ENCODE data around the gene DCP1B.

The DCP1B gene

DNA sequence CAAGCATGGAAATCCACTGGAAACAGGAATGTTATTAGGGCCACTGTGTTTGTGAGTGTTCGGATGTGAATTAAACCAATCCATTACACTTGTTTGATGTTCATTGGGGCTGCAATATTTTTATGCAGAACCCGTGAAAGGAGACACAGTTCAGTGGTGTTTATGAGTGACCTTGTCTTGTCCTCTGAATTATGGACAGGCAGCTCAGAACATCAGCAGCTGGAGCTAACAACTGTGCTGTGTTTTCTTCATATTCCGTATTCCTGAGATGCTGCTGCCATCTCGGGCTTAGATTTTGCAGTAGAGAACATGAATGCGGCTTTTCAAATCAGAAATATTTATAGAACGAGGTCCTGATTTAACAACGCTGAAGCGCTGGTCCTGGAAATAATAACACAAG lies 28.2 kb upstream of the DCP1B start:
- DNase-seq = no peak
- Mint-ChIP-seq H3K4me1 (peaks cover 7 to 17% of the 10 kb centered on the region in 2 donors), H3K9me3 (no peaks in the 10 kb centered on the region), H3K27ac (no peak overlapping the region), H3K36me3 (no peaks in the 10 kb centered on the region), H3K4me3 (no peak overlapping the region), H3K27me3 (peaks cover 54 to 75% of the 10 kb centered on the region in 2 donors)
- ATAC-seq (replicated peaks) = no peak

DNA sequence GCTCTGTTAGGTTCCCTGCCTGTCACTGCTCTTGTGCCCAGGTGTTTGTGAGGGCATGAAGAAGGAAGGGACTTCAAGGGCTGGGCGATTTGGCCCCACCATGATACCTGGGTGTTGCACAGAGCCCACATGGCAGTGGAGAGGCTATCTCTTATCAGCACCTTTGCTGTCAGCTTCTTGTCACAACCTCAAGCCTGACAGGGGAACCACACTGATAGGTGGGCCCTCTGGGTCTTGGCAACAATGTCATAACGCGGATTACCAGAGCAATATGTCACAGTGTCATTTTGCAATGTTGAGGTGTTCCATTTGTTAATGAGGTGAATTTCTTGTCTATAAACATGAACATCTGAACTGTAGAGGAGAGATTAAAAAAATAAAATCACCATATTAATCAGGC lies 25.6 kb upstream of the DCP1B start:
- DNase-seq (no peak), ATAC-seq (replicated peaks) (no peak)
- Mint-ChIP-seq H3K9me3 (no peaks in the 10 kb centered on the region), H3K27me3 (peaks cover 35 to 55% of the 10 kb centered on the region in 2 donors), H3K27ac (no peak overlapping the region), H3K4me1 (peaks cover 0 to 5% of the 10 kb centered on the region in 2 donors), H3K4me3 (no peak overlapping the region), H3K36me3 (no peaks in the 10 kb centered on the region)

DNA sequence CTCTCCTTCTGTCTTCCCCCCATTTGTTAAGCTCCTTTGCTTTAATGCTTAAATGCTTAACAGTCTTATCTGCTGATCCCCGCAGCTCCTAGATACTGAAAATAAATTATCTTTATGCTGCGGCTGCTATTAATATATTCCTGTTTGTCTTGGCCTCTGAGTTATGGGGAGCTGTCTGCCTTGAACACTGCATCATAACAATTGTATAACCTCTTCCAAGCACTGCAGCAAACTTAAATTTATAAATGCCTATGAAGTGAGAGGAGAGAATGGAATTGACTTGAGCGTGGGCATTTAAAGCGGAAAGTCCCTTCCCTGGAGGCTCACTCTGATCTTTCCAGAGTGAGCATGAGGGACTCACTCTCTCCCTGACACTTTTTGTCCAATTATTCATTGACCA lies 23.1 kb upstream of the DCP1B start:
- no peak for ATAC-seq (replicated peaks)
- DNase-seq = no peak
- Mint-ChIP-seq H3K4me1 (no peaks in the 10 kb centered on the region), H3K4me3 (no peak overlapping the region), H3K27me3 (peaks cover 27 to 43% of the 10 kb centered on the region in 2 donors), H3K36me3 (no peaks in the 10 kb centered on the region), H3K9me3 (peaks cover 2 to 3% of the 10 kb centered on the region in 2 donors), H3K27ac (no peak overlapping the region)

DNA sequence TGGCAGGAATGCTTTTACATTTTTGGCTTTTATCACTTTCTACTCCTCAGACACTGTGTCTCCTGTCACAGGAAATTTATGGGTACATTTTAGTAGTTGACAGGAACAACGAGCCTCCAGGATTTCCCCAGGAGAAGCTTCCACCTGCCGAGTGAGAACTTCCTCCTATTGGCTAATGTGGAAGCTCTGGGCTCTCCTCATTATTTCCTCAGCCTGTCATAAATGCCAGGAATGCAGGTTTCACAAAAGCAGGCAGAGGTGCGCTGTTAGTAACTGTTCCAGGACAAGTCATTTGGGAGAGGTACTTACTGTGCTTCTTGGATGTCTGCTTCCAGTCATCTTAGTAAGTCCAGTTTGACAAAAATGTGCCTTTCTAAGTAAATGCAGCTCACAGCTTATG lies 19.1 kb upstream of the DCP1B start:
- Mint-ChIP-seq H3K9me3 (peaks cover 2 to 3% of the 10 kb centered on the region in 2 donors), H3K36me3 (no peaks in the 10 kb centered on the region), H3K4me3 (no peak overlapping the region), H3K4me1 (no peaks in the 10 kb centered on the region), H3K27me3 (peaks cover 24 to 30% of the 10 kb centered on the region in 2 donors), H3K27ac (no peak overlapping the region)
- DNase-seq = no peak
- ATAC-seq (replicated peaks) = no peak

DNA sequence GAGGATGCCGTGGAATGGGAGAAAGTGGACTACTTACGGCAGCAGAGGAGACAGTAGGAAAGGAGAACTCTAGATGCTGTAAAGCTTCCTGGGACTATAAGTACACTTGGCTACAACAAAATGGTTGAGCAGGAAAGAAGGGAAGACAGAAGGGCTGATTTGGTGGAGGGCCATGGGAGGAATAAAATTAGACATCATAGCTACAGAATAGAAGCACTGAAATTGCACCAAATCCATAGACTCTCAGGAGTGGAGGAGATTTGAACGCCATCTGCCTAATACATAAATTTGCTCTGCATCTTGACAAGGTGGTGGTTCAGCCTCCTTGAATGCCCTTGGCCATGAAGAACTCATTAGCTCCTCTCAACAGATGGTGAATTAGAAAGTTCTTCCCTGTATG lies 16.3 kb upstream of the DCP1B start:
- Mint-ChIP-seq H3K27ac (no peak overlapping the region), H3K4me1 (no peaks in the 10 kb centered on the region), H3K4me3 (no peak overlapping the region), H3K9me3 (peaks cover 2 to 3% of the 10 kb centered on the region in 2 donors), H3K27me3 (peaks cover 30 to 38% of the 10 kb centered on the region in 2 donors), H3K36me3 (no peaks in the 10 kb centered on the region)
- ATAC-seq (replicated peaks) = no peak
- no peak for DNase-seq

DNA sequence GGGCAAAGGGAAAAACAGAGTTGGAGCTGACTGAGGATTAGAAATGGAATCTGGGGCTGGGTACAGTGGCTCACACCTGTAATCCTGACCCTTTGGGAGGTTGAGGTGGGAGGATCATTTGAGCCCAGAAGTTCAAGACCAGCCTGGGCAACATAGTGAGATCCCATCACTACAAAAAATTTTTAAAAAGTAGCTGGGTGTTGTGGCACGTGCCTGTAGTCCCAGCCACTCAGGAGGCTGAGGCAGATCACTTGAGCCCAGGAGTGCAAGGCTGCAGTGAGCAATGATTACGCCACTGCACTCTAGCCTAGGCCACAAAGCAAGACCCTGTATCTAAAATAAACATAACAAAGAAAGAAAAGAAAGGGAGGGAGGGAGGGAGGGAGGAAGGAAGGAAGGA lies 14.9 kb upstream of the DCP1B start:
- Mint-ChIP-seq H3K27ac (no peak overlapping the region), H3K4me1 (no peaks in the 10 kb centered on the region), H3K27me3 (peaks cover 22 to 28% of the 10 kb centered on the region in 2 donors), H3K36me3 (no peaks in the 10 kb centered on the region), H3K4me3 (no peak overlapping the region), H3K9me3 (no peaks in the 10 kb centered on the region)
- ATAC-seq (replicated peaks) = no peak
- no peak for DNase-seq

DNA sequence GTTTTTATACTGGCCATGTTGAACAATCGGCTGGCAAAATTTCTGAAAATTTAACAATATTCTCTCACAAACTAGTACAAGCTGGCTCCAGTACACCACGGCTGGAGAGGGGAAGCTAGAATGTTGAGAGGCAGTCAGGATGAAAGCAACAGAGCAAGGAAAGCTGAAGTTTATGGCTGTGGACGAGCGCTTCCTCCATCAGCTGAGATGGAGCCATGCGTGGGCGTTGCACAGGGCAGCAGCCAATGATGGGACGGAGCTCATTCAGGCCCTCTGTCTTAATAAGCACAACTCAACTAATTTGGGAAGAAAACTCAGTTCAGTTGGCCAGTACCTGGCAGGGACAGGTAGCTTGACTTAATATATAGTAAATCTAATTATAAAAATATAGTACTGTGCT lies 14.1 kb upstream of the DCP1B start:
- no peaks in the 10 kb centered on the region for H3K9me3 Mint-ChIP-seq

DNA sequence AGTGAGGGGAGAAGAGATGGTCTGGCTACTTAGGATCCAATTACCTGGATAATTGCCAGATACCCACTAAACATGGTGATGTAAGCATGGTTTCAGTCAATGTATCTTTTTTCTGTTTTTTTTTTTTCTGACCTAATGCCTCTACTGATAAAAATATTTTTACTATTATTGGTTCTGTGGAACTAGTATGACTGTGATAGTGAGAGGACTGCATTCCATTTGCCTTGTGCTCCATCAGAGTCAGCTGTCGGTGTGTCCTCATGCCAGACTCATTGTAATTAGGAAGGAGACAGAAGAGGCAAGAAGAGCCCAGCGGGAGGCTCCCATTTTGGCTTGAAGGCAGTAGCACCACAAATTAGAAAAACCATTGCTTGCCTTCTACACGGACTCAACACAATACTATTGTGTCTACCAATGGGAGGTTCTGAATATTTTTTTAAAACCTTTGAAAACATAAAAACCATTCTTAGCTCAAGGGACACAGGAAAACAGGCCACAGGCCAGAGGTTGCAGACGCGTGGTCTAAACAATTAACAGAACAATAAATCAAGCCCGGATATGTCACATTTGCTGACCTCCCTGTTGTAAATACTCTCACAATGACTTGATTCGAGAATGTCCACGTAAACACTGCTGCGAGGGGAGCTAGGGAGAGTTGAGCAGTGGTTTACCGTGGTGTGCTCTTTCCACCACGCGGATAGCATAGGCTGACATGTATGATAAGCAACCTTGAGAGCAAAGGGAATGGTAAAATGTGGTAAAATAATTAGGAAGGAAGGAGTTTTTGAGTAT lies 13.5 kb upstream of the DCP1B start:
- Mint-ChIP-seq H3K36me3 (no peaks in the 10 kb centered on the region), H3K9me3 (no peaks in the 10 kb centered on the region), H3K27ac (no peak overlapping the region), H3K4me3 (no peak overlapping the region), H3K4me1 (no peaks in the 10 kb centered on the region), H3K27me3 (peaks cover 21 to 28% of the 10 kb centered on the region in 2 donors)
- DNase-seq = no peak
- no peak for ATAC-seq (replicated peaks)

More for the DNA sequence above, 14.1 kb upstream of the DCP1B start:
- DNase-seq (no peak), ATAC-seq (replicated peaks) (no peak)
- Mint-ChIP-seq H3K27me3 (peaks cover 21 to 28% of the 10 kb centered on the region in 2 donors), H3K36me3 (no peaks in the 10 kb centered on the region), H3K4me3 (no peak overlapping the region), H3K27ac (no peak overlapping the region), H3K4me1 (no peaks in the 10 kb centered on the region)

DNA sequence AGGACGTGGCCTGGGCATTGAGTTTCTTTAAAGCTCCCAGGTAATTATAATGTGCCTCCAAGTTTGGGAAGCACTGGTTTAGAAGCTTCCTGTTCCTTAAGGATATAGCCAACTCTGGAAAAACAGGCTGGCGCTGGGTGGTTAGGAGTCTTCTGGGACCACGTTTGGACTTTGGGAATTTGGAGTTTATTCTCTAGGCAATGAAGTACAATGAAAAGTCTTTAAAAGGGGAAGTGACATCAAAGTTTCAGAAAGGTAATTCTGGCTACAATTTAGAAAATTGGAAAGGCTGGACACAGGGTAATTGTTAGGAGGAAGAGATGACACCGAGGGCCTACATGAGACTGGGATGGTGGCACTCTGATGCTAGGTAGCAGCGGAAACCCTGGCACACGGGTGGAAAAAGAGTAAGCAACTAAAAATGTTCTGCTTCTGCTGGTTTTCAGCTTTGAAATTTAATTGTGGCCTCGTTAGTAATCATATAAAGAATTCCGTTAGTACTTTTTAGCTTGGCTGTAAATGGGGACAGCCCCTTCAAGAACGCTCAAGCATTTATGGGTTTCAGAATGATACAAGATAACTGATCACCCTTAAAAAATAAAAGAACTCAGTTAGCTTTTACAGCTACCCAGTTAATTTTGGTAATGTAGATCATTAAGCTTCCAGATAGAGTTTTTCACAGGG lies 12.7 kb upstream of the DCP1B start:
- DNase-seq (no peak), ATAC-seq (replicated peaks) (peak in 1 of 2 donors; percentile 45)
- Mint-ChIP-seq H3K4me3 (no peak overlapping the region), H3K4me1 (no peaks in the 10 kb centered on the region), H3K36me3 (no peaks in the 10 kb centered on the region), H3K9me3 (no peaks in the 10 kb centered on the region), H3K27me3 (peaks cover 21 to 28% of the 10 kb centered on the region in 2 donors), H3K27ac (peak overlapping the region; percentile 17)

DNA sequence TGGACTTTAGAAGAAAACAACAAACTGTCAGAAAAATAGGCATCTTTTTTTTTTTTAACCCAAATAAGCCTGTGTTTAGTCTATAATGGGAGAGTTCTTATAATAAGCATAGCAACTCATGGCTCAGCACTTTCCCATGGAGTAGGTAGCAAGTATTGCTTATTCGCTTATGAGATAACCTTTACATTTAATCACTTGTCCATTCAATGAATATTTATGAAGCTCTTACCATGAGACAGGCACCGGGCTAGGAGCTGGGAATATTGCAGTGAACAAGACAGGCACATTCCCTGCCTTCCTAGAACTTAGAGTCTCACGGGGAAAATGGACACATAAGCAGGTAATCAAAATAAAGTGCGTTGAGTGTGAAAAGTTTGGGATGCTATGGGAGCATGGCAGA lies 10.0 kb upstream of the DCP1B start:
- Mint-ChIP-seq H3K9me3 (no peaks in the 10 kb centered on the region), H3K27me3 (peaks cover 12 to 21% of the 10 kb centered on the region in 2 donors), H3K4me3 (no peak overlapping the region), H3K4me1 (peaks cover 0 to 2% of the 10 kb centered on the region in 2 donors), H3K36me3 (no peaks in the 10 kb centered on the region), H3K27ac (no peak overlapping the region)
- ATAC-seq (replicated peaks) (no peak), DNase-seq (no peak)

DNA sequence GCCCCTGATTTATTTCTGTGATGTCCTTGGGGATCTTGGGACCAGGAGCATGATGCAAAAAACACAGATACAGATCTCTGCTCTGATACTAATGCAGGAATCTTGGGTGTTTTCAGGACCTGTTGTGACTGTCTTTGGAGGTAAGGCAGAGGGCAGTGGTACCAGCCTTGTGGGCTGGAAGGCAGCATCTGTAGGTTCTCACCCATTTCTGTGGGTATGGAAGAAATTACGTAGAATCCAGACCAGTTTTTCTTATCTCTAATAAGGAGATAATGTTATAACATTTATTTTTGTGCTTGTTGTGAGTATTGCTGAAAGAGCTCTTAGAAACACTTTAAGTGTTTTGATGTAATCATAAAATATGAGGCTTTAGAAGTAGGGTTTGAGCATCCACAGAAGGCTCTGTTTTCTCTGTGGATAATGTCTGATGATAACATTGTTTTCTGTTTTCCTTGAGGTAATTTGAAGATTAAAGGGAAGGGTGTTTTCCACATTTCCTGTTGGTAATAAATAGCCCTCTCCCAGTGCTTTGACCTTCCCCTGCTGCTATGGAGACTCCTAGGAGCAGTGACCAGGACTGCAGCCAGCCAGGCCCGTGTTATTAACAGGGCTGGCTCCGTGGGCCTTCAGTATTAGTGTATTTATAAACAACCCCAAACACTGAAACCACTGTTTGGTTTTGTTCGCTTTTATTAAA lies 9.4 kb upstream of the DCP1B start:
- peaks cover 7 to 16% of the 10 kb centered on the region in 2 donors for H3K27me3 Mint-ChIP-seq
- H3K4me1 Mint-ChIP-seq = peaks cover 0 to 2% of the 10 kb centered on the region in 2 donors
- ATAC-seq (replicated peaks) (no peak), DNase-seq (no peak)
- no peaks in the 10 kb centered on the region for H3K9me3 Mint-ChIP-seq
- no peak overlapping the region for H3K4me3 Mint-ChIP-seq
- H3K27ac Mint-ChIP-seq = no peak overlapping the region
- no peaks in the 10 kb centered on the region for H3K36me3 Mint-ChIP-seq

DNA sequence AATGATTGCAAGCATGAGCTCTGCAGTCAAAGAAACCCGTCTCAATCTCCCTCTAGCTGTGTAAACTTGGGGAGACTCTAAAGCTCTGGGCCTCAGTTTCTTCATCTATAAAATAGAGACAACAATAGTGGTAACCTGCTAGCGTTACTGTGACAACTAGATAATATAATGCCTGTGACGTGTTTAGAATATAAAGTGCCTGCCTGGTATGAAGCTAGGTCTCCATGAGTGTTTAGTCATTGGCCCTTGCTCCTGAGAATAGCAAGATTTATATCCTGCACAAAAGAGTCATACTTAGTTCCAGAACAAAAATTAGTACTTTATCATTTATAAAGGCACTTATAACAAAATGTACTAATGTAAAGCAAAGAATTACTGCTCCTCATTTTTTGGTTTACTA lies 8.8 kb upstream of the DCP1B start:
- Mint-ChIP-seq H3K27ac (no peak overlapping the region), H3K36me3 (no peaks in the 10 kb centered on the region), H3K27me3 (peaks cover 3 to 12% of the 10 kb centered on the region in 2 donors), H3K4me3 (no peak overlapping the region), H3K4me1 (peaks cover 0 to 2% of the 10 kb centered on the region in 2 donors), H3K9me3 (no peaks in the 10 kb centered on the region)
- ATAC-seq (replicated peaks) (no peak), DNase-seq (no peak)

DNA sequence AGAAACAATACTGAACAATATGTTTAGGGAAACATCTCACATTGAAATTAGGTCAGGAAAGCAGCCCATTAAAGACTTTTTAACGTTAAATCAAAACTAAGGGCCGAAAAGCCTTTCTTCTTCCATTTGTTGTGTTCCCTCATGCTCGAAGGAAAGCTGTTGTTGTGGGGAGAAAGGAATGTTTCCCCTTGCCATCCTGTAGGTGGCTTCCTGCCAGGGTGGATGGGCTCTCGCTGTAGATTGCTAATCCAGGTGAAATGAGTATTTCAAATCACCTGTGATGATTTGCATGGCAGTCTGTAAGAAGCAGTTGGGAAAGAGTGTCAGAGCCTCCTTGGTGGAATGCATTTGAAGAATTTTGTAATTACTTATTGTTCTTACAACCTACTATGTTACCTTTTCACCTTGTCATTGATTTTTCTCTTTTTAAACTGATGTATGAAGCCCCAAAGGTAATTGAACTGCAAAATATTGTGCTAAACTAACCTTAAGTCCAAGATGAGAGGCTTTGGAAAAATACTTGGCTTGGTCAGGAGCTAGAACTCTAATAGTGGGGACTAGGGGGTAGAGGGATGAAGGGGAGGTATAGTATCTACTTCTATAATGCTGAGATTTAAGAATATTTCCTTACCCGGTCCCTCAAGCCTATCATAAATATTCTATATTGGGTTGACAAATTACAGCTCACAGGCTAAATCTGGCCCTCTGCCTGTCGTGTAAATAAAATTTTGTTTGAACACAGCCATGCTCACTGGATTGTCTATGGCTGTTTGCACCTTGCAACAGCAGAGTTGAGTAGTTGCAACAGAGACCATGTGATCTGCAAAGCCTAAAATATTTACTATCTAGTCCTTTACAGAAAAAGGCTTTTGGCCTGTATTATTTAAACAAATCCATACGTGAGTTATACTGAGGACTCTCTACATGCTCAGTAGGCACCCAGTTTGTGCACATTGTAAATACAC lies 7.7 kb upstream of the DCP1B start:
- no peak for ATAC-seq (replicated peaks)
- Mint-ChIP-seq H3K9me3 (no peaks in the 10 kb centered on the region), H3K4me3 (no peak overlapping the region), H3K27ac (no peak overlapping the region), H3K4me1 (peaks cover 0 to 2% of the 10 kb centered on the region in 2 donors), H3K36me3 (no peaks in the 10 kb centered on the region), H3K27me3 (peaks cover 0 to 6% of the 10 kb centered on the region in 2 donors)
- no peak for DNase-seq

DNA sequence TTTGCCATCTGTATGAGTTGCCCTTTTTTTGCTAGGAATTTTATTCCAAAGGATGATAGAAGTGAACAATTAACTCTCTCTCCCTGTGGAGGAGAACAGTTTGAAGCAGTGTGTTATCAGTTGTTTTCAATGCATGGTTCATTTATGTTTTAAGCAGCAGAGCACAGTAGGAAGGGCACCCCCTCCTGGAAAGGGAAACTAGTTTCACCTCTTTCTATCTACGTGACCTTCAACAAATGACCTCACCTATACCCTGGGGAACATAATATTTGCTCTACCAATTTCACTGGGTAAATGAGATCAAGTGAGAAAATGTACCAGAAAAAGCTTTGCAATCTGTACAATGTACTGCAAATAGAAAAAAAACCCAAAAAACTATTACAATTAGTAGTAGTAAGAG lies 5.4 kb upstream of the DCP1B start:
- no peak overlapping the region for H3K27ac Mint-ChIP-seq
- H3K4me1 Mint-ChIP-seq = peaks cover 2% of the 10 kb centered on the region in 2 donors
- DNase-seq (no peak), ATAC-seq (replicated peaks) (peak; percentile 71 to 79)
- H3K4me3 Mint-ChIP-seq = no peak overlapping the region
- H3K27me3 Mint-ChIP-seq = peaks cover 0 to 6% of the 10 kb centered on the region in 2 donors
- H3K9me3 Mint-ChIP-seq = no peaks in the 10 kb centered on the region
- no peaks in the 10 kb centered on the region for H3K36me3 Mint-ChIP-seq
